GM19395 (cell line): ENCODE results near the gene ST3GAL3.

ENCODE experiments used
- ATAC-seq: cut with Tn5 transposase; IDR thresholded peaks from one replicate; pipeline ENCODE4 v1.9.1; 2021; ENCODE audit warnings: mild to moderate bottlenecking, moderate library complexity; ENCODE audit not compliant: unreplicated experiment

ST3GAL3 gene

DNA sequence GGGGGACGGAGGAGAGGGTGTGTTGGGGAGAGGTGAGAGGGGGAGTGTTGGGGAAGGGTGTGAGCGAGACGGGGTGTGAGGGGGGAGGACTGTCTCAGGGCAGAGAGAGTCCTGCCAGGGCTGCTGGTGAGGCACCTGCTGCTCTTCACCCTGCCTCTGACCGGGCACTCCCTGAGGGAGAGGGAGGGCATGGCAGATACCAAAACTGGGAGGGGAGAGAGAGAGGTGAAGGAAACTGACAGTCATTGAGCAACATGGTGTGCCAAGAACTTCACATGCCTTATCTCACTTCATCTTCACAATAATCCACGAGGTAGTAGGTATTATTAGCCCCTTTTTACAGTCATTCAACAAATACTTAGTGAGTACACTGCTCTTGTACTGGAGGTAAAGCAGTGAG lies 164.9 kb downstream of the ST3GAL3 start:
- ATAC-seq = no peak

DNA sequence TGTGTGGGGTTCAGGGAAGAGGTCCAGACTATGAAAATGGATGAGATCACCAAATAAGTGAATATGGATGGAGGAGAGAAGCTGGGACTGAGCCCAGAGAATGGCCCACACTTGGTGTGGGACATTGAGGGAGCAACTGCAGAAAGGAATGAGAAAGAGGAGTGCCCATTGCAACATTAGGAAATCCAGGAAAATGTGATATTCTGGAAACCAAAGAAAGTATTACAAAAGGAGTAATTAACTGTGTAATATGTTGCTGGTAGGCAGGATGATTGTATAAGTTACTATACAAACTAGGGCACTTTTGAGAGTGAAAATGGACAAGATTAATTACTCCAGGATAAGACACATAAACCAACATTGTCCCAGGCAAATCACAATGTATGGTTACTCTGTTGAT lies 166.5 kb downstream of the ST3GAL3 start:
- ATAC-seq = no peak

DNA sequence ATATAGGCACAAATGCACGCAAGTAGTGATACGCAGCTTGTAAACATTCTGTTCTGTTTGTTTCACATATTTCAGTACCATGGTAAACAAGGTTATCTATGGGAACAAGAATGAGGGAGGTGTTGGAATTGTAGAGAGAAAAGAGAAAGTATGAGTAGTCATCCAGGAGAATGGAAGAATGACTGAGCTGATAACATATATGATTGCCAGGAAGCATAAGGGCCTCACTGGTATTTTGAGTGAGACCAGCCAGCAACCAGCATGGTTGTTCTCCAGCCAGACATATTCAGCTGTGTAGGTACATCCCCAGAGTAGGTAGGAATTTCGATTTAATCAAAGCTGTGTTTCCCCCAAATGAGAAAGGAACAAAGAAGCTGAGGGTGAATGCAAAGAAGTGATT lies 167.4 kb downstream of the ST3GAL3 start:
- ATAC-seq = no peak

DNA sequence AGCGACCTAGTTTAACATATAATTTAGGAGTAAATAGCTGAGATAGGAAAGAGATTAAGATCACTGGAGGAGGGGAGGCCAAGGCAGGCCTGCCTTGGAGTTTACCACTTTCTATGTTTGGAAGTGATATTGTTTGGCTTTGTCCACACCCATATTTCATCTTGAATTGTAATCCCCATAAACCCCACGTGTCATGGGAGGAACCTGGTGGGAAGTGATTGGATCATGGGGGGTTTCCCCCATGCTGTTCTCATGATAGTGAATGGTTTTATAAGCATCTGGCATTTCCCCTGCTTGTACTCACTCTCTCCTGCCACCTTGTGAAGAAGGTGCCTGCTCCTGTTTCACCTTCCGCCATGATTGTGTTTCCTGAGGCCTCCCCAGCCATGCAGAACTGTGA lies 168.0 kb downstream of the ST3GAL3 start:
- ATAC-seq = no peak

DNA sequence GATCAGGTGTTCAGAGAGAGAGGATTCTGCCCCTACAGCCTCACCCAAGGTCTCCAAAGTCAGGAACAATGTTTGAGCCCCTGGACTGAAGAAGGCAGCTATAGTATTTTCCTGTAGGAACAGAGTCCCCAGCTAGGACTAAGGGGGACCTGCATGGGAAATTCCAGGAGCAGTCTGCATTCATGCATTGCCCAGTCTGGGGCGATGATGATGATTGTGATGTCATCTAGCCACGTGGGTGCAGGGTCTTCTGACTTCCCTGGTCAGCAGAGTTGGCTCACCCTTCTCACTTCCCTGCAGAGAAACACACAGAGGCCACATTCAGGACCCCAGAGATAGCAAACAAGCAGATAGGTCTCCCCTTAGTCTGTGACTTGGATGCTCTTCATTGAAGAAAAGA lies 169.8 kb downstream of the ST3GAL3 start:
- ATAC-seq = no peak

DNA sequence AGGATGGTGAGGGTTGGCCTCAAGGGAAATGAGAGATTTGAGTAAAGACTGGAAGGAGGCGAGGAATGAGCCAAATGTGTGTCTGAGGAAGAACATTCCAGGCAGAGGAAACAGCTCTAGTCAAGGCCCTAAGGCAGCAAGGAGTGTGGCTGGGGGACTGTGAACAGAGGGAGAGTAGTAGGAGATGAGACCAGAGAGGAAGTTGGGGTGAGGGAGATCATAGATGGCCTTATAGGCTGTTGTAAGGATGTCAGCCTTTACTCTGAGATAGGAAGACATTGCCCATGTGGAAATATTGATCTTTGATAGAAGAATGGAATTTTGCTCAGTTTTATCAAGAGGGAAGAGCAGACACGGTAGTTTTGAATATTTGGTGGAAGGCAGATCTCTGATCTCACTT lies 171.1 kb downstream of the ST3GAL3 start:
- no peak for ATAC-seq

DNA sequence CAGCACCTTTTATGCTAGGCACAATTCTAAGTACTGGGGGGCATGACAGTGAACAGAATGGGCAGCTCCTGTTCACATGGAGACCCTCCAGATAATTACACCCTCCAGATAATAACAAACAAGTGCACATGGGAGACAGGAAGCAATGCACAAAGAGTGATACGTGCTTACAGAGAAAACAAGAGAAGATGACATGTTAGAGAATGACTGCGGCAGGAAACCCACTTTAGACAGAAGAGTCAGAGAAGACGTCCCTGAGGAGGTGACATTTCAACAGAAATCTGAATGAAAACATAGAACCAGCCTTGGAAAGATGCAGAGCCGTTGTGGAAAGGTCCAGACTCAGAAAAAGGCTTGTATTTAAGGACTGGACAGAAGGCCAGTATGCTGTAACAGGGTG lies 171.5 kb downstream of the ST3GAL3 start:
- no peak for ATAC-seq

DNA sequence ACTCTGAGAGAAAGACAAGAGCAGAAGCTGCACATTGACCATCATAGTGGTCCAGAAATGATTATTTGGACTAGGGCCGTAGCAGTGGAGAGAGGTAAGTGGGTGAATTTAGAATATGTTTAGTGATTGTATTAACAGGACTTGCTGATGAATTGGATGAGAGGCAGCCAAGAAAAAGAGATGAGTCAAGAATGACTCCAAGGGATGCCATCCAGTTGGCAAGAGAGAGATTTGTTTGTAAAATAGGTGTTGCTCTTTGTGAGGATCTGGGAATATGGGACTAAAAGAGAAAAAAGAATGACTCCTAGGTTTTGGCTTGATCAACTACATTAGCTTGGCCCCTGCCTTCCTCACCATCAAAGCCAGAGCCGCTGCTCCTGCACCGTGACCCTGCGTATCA lies 172.1 kb downstream of the ST3GAL3 start:
- no peak for ATAC-seq

DNA sequence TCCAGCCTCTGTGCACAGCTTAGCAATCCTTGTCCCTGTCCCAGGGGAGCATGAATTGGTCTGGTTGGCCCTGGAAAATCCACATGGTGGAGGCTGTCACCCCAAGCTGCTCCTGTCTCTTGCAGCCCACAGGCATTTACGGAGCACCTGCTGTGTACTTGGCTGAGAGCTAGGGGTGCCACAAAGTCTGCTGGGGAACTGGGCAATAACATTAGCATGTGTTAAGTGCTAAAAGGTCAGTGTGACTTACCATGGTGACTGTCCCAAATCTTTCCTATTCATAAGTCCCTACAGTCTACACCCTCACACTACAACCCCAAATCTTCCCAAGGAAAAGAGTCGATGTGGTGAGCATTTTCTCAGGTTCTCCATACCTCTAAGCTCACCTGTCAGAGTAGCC lies 172.7 kb downstream of the ST3GAL3 start:
- ATAC-seq = no peak

DNA sequence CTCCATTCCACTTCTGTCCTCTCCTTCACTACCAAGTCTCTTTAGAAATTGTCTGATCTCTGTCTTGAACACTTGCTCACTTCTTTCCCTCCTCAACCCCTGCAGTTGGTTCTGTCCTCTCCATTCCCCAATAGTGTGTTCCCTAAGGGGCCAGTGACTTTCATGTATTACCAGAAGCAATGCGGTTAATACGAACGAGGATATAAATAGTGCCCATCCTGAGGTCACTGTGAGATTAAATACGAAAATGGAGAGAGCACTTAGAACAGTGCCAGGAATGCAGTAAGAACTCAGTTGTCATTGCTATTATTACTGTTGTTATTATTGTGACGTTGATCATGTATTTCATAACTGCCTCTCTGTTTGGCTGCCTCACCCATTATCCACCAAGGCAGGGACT lies 173.3 kb downstream of the ST3GAL3 start:
- ATAC-seq = no peak

DNA sequence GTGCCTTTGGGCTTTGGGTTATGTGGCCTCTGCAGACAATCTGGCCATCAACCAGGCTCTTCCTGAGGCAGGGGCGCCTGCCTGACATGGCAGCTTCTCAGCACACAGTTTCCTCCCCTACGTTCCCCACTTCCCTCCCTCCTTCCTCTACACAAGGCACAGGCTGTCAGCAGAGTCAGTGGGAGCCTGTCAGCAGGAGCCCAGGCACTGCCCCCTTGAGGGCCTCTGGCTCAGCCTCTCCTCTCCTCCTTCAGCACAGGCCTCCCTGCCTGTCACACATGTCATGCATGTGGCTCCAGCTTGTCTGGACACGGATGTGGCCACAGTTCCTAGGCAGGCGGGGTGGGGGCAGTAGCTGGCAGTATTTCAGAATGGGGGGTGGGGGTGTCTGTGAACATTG lies 174.1 kb downstream of the ST3GAL3 start:
- no peak for ATAC-seq

DNA sequence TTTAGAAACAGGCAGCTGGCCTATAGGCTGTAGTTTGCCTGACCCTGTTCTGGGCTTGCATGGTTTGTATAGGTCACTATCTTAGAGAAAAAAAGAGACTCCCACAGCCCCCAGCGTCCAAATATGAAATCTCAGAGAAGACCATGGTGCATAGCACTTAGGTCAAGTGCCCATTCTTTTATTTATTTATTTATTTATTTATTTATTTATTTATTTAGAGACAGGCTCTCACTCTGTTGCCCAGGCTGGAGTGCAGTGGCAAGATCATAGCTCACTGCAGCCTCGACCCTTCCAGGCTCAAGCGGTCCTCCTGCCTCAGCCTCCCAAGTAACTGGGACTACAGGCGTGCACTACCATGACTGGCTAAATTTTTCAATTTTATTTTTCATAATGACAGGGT lies 175.4 kb downstream of the ST3GAL3 start:
- no peak for ATAC-seq

DNA sequence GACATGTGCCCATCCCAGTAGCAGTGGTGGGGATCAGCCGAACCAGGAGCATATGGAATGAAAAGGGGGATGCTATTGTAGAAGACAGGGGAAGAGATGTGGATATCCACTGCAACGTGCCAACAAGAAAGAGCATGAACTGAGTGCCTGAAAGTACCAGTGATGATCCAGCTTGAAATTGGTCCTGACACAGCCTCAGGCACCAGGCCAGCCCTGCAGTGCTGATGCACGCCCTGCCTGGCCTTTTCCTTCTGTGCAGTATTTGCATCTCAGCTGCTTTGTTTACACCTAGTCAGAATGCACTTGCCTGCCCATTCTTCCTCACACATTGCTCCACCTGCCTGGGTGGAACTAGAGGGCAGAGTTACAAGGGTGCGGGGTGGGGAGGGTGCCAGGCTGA lies 176.0 kb downstream of the ST3GAL3 start:
- ATAC-seq = no peak

DNA sequence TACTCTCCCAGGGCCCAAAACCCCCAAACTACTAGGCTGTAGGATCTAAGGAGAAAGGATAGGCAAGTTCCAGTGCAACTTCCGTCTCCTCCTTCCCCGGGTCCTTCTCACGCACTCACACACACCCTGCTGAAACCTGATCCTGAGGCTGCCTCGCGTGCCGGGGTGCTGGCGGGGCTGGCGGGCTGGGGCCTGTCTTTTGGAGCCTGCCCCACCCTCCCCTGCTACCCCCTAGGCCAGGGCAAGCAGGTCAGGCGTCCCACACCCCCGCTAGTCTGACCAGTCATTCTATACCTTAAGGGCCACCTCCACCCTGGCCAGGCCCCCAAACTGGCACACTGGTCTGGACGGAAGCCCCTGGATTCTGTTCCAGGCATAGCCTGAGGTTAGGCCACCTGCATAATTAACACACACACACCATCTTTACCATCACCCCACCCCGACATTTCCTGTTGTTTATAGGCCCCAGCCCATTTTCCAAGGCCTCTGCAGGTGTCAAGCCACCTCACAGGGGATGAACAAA lies 178.0 kb downstream of the ST3GAL3 start:
- no peak for ATAC-seq

DNA sequence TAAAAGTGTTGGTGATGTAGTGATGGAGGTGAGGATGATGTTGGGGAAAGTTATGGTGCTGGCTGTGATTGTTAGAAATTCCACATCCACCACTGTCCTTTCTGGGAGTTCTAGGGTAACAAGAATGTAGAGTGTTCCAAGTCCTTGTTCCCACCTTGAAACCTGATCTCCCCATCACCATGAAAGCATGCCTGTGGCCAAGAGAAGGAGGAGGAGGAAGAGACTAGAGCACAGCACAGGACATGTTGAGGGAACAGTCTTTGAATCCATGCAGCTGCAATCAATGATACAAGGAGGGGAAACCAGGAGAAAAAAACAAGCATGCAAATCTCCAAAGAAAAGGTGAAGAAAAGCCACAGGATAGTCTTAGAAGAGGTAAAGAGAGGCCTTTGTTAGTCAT lies 180.4 kb downstream of the ST3GAL3 start:
- no peak for ATAC-seq

DNA sequence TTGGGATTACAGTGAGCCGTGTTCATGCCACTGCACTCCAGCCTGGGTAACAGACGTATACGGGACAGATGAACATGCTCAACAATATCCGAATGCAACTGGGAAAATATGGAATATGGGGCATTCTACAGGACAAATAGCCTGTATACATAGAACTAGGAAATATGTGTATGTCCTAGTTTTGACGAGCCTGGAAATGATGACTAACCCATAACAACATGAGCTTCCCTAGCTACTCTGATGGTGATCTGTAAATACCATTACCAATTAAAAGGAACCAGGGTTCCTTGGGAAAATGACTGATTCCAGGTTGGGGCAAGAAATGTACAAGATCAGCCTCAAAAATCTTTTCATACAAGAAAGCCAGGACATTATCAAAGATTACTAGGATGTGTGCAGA lies 183.5 kb downstream of the ST3GAL3 start:
- ATAC-seq = no peak

DNA sequence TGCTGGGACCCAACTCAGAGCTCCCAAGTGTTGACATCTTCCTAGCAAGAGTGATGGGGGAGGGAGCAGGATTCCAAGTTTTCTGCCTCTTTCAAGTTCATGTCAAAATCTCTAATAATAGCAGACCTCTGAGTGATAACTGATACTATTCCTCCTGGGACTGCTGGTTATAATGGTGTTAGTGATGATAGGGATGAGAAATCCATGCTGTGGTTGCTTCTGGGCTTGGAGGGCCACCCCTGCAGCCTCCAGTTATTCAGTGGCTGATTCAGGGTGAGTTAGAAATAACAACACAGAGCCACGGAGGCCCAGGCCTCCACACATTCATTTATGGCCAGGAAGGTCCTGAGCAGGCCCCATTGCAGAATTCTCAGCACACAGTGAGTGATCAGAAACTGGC lies 185.7 kb downstream of the ST3GAL3 start:
- no peak for ATAC-seq

DNA sequence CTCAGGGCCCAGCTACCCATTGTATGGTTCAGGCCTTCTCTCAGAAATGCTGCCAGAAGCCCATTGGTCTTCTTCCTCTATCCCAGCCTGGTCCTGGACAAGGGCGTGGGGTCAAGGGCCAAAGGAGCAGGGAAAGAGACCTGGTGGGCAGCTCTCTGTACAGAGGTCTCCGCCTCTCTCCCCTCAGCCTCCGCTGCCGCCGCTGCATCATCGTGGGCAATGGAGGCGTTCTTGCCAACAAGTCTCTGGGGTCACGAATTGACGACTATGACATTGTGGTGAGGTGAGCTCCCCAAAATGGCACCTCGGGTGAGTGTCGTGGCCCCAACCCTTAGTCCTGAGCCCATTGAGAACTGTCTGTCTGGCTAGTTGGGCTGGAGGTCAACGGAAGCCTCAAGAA lies 191.6 kb downstream of the ST3GAL3 start:
- no peak for ATAC-seq

DNA sequence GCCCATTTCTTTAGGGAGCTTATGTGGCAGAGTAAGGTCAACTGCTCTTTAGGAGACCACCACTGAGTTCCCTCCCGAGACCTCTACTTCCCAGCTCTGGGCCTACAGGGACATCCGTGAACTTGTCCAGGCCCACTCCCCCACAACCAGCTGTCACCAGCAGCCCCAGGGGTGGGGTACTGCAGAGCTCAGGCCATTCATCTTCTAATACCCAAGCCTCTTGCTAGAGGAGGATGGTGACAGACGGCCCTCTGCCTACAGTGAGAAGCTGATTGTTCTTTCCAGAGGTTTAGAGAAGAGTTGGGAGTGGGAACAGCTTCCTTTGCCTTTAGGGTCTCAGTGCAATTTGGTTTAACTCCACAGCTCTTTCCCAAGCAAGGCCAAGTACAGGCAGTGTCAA lies 193.1 kb downstream of the ST3GAL3 start:
- no peak for ATAC-seq

DNA sequence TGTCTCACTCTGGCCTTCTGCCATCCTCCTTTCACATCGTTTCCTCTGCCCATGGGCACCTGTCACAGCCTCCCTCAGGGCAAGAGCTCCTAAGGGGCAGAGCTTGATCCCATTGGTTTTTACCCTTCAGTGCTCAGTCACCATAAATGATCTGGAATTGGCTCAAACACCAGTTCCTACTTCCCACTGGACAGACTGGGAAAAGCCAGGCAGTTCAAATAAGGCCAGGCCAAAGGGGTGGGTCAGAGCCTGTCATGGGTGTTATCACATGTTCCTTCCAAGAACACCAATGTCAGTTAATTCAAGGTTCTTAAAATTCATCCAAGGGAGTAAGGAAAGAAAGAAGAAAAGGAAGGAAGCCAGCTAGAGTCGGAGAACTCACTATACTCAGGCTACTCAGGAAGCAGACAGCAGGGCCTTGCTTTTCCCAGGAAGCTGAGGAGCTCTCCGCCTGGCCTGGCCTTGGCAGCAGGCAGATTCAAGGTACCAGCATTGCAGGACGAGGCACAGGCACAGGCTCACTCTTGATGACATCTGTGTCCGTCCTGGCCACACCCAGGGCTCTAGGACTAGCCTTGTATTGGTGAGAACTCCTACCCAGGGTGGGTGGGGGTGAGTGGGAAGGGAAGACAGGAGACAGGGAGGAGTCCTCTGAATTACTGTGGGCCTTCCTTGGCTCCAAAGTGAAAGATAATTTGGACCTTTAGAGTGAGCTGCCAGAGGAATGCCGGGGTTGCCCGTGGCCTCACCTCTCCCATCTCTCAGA lies 194.0 kb downstream of the ST3GAL3 start:
- no peak for ATAC-seq

DNA sequence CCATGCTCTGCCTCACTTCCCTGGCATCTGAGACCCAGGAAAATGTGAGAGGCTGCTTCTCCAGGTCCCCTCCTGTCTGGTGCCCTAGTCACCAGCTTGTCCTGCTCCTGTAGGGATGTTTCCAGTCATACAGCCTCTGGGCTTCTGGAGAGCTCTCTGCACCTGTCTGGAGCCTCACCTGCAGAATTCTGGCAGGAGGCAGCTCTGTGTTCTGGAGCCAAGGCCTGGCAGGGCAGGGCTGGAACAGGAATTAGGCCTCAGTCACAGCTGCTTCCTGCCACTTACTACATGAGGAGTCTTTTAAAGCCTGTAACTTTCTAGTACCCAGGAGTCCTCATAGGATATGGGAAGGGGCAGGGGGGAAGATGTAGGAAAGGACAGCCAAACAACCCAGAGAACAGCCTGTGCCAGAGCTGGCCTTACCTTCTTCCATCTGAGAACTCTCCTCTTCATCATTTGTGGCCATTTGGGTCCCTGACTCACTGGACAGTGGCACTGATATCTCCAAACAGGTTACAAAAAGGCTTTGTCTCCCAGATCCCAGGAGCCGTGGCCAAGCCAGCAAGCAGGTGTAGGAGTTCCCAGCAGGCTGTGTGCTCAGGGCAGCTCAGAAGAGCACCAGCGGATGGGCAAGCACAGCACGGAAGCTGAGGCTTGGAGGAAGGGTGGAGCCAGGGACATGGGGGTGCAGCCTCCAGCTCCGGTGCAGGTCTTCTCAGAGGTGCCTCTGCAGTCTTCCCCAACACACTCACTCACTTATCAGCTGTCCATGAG lies 194.9 kb downstream of the ST3GAL3 start:
- ATAC-seq = no peak
